ENCODE results near the gene STX8.

STX8 gene

DNA sequence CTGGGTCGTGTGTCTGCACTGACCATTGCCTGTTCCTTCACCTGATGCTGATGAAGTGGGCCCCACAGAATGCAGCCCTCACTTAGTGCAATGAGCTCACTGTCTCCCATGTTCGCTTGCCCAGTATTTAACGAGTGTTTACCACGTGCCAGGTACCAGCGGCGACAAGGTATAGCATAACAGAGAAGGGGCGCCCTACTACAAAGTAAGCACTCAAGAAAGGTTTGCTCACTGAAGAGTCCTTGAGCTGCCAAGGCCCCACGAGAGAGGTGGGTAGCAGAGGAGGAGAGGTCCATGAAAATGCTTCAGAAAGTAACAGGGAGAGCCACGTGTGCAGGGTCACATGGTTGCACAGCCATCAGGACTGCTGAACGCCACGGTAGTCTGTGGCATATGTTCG lies 324.3 kb downstream of the STX8 start:
- no CpG with 5 or more reads among the region's 12 CpGs for WGBS, 2 donors (ENCODE audit: extremely low coverage in 2 of 2, insufficient read length in 2 of 2, insufficient replicate concordance in 1 of 2)
- no peak overlapping the region for H2AK5ac ChIP-seq (ENCODE audit: low read depth, low read length)
- no peak overlapping the region for H2AFZ ChIP-seq (ENCODE audit: low read length)
- no peak overlapping the region for H3K27ac ChIP-seq (replicated peaks; ENCODE audit: low read length)
- no peak overlapping the region for H3K14ac ChIP-seq (ENCODE audit: low read length)
- no peaks in the 10 kb centered on the region for H3K36me3 ChIP-seq (replicated peaks in 1 of 2; ENCODE audit: control insufficient read depth in 2 of 2, insufficient read depth in 2 of 2, low read length in 2 of 2)
- no peak overlapping the region for H3K18ac ChIP-seq (ENCODE audit: low read length)
- DNase-seq (ENCODE audit: low spot score), result no peak
- H3K4me1 ChIP-seq (ENCODE audit: control insufficient read depth in 2 of 2, insufficient read depth in 1 of 2, low read depth in 1 of 2, low read length in 2 of 2), result peaks cover 0 to 17% of the 10 kb centered on the region in 2 donors
- no peak overlapping the region for H3K4me2 ChIP-seq (ENCODE audit: insufficient read depth, low read length, poor library complexity, severe bottlenecking)
- H3K27me3 ChIP-seq (ENCODE audit: control insufficient read depth in 3 of 3, insufficient read depth in 3 of 3, low read depth in 1 of 3, low read length in 3 of 3), result no peaks in the 10 kb centered on the region
- H3K9ac ChIP-seq (ENCODE audit: low read depth, low read length, poor library complexity), result no peak overlapping the region
- no peak overlapping the region for H4K91ac ChIP-seq (ENCODE audit: low read depth, low read length, poor library complexity)
- no peak overlapping the region for H3K23ac ChIP-seq (ENCODE audit: low read depth, low read length, poor library complexity)
- no peaks in the 10 kb centered on the region for H3K9me3 ChIP-seq (replicated peaks in 1 of 2; ENCODE audit: control insufficient read depth in 2 of 2, insufficient read depth in 1 of 2, low read depth in 1 of 2, low read length in 2 of 2)
- no peak overlapping the region for H2BK12ac ChIP-seq (ENCODE audit: low read length)
- no peak overlapping the region for H2BK15ac ChIP-seq (ENCODE audit: low read length)
- no peak overlapping the region for H3K4me3 ChIP-seq (ENCODE audit: low read length in 2 of 2)
- no peak overlapping the region for H4K8ac ChIP-seq (ENCODE audit: low read depth, low read length)
- no peak overlapping the region for H2BK5ac ChIP-seq (ENCODE audit: low read length)
- no peak overlapping the region for H2BK120ac ChIP-seq (ENCODE audit: low read depth, low read length)
- H3K79me1 ChIP-seq (ENCODE audit: low read depth, low read length), result no peaks in the 10 kb centered on the region
- H3K4ac ChIP-seq (ENCODE audit: low read length), result no peak overlapping the region

DNA sequence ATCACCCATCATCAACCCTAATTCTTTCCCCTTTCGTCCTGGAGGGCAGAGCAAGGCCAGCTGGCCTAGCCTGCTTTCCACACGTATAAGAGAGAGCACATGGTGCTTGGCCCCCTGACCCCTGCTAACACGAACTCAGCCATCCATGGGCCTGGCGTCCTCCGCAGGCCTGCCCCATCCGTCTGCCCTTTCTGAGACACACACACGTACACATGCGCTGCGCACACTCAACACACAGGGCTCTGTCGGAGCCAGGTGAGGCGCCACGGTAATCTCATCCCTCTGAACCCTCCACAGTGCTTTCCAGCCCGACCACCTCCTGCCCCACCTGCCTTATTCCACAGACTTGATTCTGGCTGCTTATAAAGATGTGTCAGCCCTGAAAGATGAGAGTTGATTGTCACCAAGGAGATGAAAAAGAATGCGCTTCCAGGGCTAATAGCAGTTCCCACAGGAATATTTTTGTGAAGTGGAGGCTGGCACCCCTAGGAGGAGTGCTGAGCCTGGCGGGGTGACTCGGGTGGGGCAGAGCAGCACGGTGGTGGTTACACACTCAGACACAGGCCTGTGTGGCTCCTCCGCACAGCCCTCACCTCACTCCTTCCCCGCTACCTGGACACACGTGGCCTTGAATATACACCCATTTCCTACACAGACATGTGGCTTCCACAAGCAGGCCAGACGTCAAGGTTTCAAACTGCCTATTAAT lies 326.2 kb downstream of the STX8 start:
- Histone ChIP-seq H2AFZ (ENCODE audit: low read length) (no peak overlapping the region), H3K23ac (ENCODE audit: low read depth, low read length, poor library complexity) (no peak overlapping the region), H3K27ac (replicated peaks; ENCODE audit: low read length) (no peak overlapping the region), H4K8ac (ENCODE audit: low read depth, low read length) (no peak overlapping the region), H4K91ac (ENCODE audit: low read depth, low read length, poor library complexity) (no peak overlapping the region), H3K4me3 (ENCODE audit: low read length in 2 of 2) (no peak overlapping the region), H2AK5ac (ENCODE audit: low read depth, low read length) (peak overlapping the region; percentile 65), H2BK12ac (ENCODE audit: low read length) (no peak overlapping the region), H3K36me3 (replicated peaks in 1 of 2; ENCODE audit: control insufficient read depth in 2 of 2, insufficient read depth in 2 of 2, low read length in 2 of 2) (no peaks in the 10 kb centered on the region), H3K4me2 (ENCODE audit: insufficient read depth, low read length, poor library complexity, severe bottlenecking) (no peak overlapping the region), H2BK120ac (ENCODE audit: low read depth, low read length) (no peak overlapping the region), H3K18ac (ENCODE audit: low read length) (peak overlapping the region; percentile 71), H3K9ac (ENCODE audit: low read depth, low read length, poor library complexity) (peak overlapping the region; percentile 66), H2BK15ac (ENCODE audit: low read length) (no peak overlapping the region), H3K27me3 (ENCODE audit: control insufficient read depth in 3 of 3, insufficient read depth in 3 of 3, low read depth in 1 of 3, low read length in 3 of 3) (no peaks in the 10 kb centered on the region), H3K79me1 (ENCODE audit: low read depth, low read length) (no peaks in the 10 kb centered on the region), H3K4me1 (ENCODE audit: control insufficient read depth in 2 of 2, insufficient read depth in 1 of 2, low read depth in 1 of 2, low read length in 2 of 2) (peaks cover 0 to 20% of the 10 kb centered on the region in 2 donors), H3K14ac (ENCODE audit: low read length) (no peak overlapping the region), H3K4ac (ENCODE audit: low read length) (no peak overlapping the region), H2BK5ac (ENCODE audit: low read length) (no peak overlapping the region), H3K9me3 (replicated peaks in 1 of 2; ENCODE audit: control insufficient read depth in 2 of 2, insufficient read depth in 1 of 2, low read depth in 1 of 2, low read length in 2 of 2) (no peaks in the 10 kb centered on the region)
- WGBS, 2 donors (ENCODE audit: extremely low coverage in 2 of 2, insufficient read length in 2 of 2, insufficient replicate concordance in 1 of 2), result no CpG with 5 or more reads among the region's 21 CpGs
- no peak for DNase-seq (ENCODE audit: low spot score)

DNA sequence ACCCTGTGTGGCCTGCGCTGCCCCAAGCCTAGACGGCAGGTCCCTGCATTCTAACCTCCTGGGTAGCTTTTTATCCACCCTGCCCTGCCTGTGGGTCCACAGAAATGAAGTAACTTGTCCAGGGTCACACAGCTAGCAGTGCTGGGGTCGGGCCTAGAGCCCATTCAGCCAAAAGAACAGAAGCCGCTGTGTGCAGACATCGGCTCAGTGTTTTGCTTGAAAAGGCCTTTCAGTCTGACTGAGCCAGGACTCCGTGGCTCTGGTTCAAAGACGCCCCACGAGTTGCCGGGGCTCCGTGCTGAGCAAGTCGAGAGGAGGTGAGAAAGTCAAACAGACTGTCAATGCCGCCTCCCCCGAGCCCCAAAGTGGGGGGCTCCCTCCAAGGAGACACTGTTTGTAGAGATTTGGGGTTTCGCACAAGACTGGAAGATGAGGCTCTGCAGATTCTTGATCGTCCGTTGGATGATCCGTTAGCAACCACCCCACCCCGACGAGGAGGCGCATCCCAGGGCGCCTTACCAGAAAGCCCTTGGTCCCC lies 328.1 kb downstream of the STX8 start:
- peak overlapping the region; percentile 4 for H3K14ac ChIP-seq (ENCODE audit: low read length)
- H3K9ac ChIP-seq (ENCODE audit: low read depth, low read length, poor library complexity), result peak overlapping the region; percentile 63
- peak overlapping the region; percentile 81 for H2BK12ac ChIP-seq (ENCODE audit: low read length)
- no peak overlapping the region for H2AK5ac ChIP-seq (ENCODE audit: low read depth, low read length)
- H3K27ac ChIP-seq (replicated peaks; ENCODE audit: low read length), result no peak overlapping the region
- H3K23ac ChIP-seq (ENCODE audit: low read depth, low read length, poor library complexity), result no peak overlapping the region
- H3K4me2 ChIP-seq (ENCODE audit: insufficient read depth, low read length, poor library complexity, severe bottlenecking), result no peak overlapping the region
- no peak for DNase-seq (ENCODE audit: low spot score)
- no peak overlapping the region for H2BK15ac ChIP-seq (ENCODE audit: low read length)
- peak overlapping the region; percentile 77 for H3K18ac ChIP-seq (ENCODE audit: low read length)
- H3K9me3 ChIP-seq (replicated peaks in 1 of 2; ENCODE audit: control insufficient read depth in 2 of 2, insufficient read depth in 1 of 2, low read depth in 1 of 2, low read length in 2 of 2), result no peaks in the 10 kb centered on the region
- H3K4me1 ChIP-seq (ENCODE audit: control insufficient read depth in 2 of 2, insufficient read depth in 1 of 2, low read depth in 1 of 2, low read length in 2 of 2), result peaks cover 1 to 20% of the 10 kb centered on the region in 2 donors
- H3K79me1 ChIP-seq (ENCODE audit: low read depth, low read length), result no peaks in the 10 kb centered on the region
- H4K91ac ChIP-seq (ENCODE audit: low read depth, low read length, poor library complexity), result no peak overlapping the region
- no peak overlapping the region for H2BK120ac ChIP-seq (ENCODE audit: low read depth, low read length)
- H2BK5ac ChIP-seq (ENCODE audit: low read length), result peak overlapping the region; percentile 46
- no peak overlapping the region for H2AFZ ChIP-seq (ENCODE audit: low read length)
- no peak overlapping the region for H3K4me3 ChIP-seq (ENCODE audit: low read length in 2 of 2)
- no CpG with 5 or more reads among the region's 21 CpGs for WGBS, 2 donors (ENCODE audit: extremely low coverage in 2 of 2, insufficient read length in 2 of 2, insufficient replicate concordance in 1 of 2)
- peaks cover 0 to 2% (median 0%) of the 10 kb centered on the region in 3 experiments for H3K27me3 ChIP-seq (ENCODE audit: control insufficient read depth in 3 of 3, insufficient read depth in 3 of 3, low read depth in 1 of 3, low read length in 3 of 3)
- no peak overlapping the region for H4K8ac ChIP-seq (ENCODE audit: low read depth, low read length)
- H3K4ac ChIP-seq (ENCODE audit: low read length), result no peak overlapping the region
- no peaks in the 10 kb centered on the region for H3K36me3 ChIP-seq (replicated peaks in 1 of 2; ENCODE audit: control insufficient read depth in 2 of 2, insufficient read depth in 2 of 2, low read length in 2 of 2)

DNA sequence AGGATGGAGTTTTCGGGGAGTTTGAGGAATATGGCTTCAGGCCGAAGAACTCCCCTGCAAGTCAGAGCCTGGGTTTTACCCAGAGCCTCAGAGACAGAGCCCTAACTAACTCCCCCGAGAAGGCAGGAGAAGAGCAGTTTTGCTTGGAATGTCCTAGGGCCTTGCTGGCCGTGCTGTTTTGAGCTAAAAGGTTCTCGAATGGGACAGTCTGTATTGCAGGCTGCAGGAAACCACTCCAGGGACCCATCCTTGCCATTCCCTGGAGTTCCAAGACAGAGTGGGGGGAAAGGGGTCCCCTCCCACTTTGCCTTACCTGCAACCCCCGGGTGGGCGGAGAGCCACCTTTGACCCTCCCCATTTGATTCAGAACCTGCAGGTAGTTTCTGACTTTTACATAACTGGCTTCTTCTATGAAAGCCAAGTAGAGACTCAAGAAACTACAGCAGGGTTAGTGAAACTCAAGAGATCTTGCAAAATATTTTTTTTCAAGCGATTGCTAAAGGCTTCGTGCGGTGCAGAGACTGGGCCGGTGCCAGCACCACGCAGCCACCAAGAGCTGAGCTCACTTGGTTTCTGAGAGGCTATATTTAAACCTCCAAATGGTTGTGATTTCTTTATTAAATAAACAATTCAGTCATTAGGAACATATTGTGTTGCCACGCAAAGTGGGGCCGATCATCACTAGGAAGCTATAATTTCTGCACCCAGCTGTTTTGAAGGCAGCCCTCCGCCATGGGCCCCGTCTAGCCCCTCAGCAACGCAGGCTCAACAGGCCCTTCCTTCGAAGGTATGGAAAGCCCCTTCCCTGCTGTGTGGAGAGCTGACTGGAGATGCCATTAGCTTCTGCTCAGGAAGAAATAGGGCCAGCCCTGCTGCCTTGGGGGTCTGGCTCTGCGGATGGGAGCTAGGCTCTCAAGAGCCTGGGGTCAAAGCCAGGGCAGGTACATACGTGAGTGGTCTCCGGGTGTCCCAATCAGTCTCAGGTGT lies 331.3 kb downstream of the STX8 start:
- Histone ChIP-seq H2BK5ac (ENCODE audit: low read length) (peak overlapping the region; percentile 10), H3K4me2 (ENCODE audit: insufficient read depth, low read length, poor library complexity, severe bottlenecking) (no peak overlapping the region), H3K36me3 (replicated peaks in 1 of 2; ENCODE audit: control insufficient read depth in 2 of 2, insufficient read depth in 2 of 2, low read length in 2 of 2) (no peaks in the 10 kb centered on the region), H4K91ac (ENCODE audit: low read depth, low read length, poor library complexity) (no peak overlapping the region), H3K4ac (ENCODE audit: low read length) (no peak overlapping the region), H3K23ac (ENCODE audit: low read depth, low read length, poor library complexity) (no peak overlapping the region), H2BK12ac (ENCODE audit: low read length) (no peak overlapping the region), H3K9ac (ENCODE audit: low read depth, low read length, poor library complexity) (no peak overlapping the region), H3K18ac (ENCODE audit: low read length) (no peak overlapping the region), H3K27me3 (ENCODE audit: control insufficient read depth in 3 of 3, insufficient read depth in 3 of 3, low read depth in 1 of 3, low read length in 3 of 3) (peaks cover 0 to 13% (median 4%) of the 10 kb centered on the region in 3 experiments), H2AK5ac (ENCODE audit: low read depth, low read length) (peak overlapping the region; percentile 43), H3K9me3 (replicated peaks in 1 of 2; ENCODE audit: control insufficient read depth in 2 of 2, insufficient read depth in 1 of 2, low read depth in 1 of 2, low read length in 2 of 2) (no peaks in the 10 kb centered on the region), H3K27ac (replicated peaks; ENCODE audit: low read length) (no peak overlapping the region), H3K14ac (ENCODE audit: low read length) (no peak overlapping the region), H3K4me1 (ENCODE audit: control insufficient read depth in 2 of 2, insufficient read depth in 1 of 2, low read depth in 1 of 2, low read length in 2 of 2) (peaks cover 8 to 30% of the 10 kb centered on the region in 2 donors), H4K8ac (ENCODE audit: low read depth, low read length) (no peak overlapping the region), H2BK15ac (ENCODE audit: low read length) (no peak overlapping the region), H3K79me1 (ENCODE audit: low read depth, low read length) (peaks cover 3% of the 10 kb centered on the region), H2AFZ (ENCODE audit: low read length) (no peak overlapping the region), H2BK120ac (ENCODE audit: low read depth, low read length) (no peak overlapping the region), H3K4me3 (ENCODE audit: low read length in 2 of 2) (no peak overlapping the region)
- DNase-seq (ENCODE audit: low spot score), result no peak
- no CpG with 5 or more reads among the region's 21 CpGs for WGBS, 2 donors (ENCODE audit: extremely low coverage in 2 of 2, insufficient read length in 2 of 2, insufficient replicate concordance in 1 of 2)
